ENCODE results near the gene CGB3.
"Not testable (repeated sequence)": the region's sequence is repeated elsewhere in the genome, so short reads cannot be mapped to it uniquely, and the experiment has no call there.

The CGB3 gene

GRCh38 chr19:49042666-49043065 is 18.5 kb upstream of the CGB3 start:
- in situ Hi-C loops (cut with MboI; ENCODE audit: low sequenced_read_pairs): not testable (repeated sequence)

GRCh38 chr19:49042177-49042576 is 18.0 kb upstream of the CGB3 start:
- in situ Hi-C loops (cut with MboI; ENCODE audit: low sequenced_read_pairs): no loop called here

DNA sequence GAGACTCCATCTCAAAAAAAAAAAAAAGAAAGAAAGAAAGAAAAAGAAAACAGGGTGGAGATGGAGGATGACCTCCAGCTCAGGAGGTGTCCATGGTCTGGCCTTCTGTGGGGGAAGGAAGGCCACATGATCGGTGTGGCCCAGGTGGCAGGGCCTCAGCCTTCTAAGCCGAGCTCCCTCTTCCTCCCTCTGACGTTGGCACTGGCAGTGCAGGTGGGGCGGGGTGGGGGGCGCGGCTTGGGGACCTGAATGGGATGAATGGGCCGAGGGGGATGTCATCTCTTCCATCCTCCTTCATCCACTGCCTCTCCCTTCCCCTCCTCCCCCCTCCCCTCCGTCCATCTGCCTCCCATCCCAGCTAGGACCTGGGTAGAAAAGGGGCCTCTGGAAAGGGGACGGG is 15.6 kb upstream of the CGB3 start:
- in situ Hi-C loops (cut with MboI; ENCODE audit: low sequenced_read_pairs): not testable (repeated sequence)

DNA sequence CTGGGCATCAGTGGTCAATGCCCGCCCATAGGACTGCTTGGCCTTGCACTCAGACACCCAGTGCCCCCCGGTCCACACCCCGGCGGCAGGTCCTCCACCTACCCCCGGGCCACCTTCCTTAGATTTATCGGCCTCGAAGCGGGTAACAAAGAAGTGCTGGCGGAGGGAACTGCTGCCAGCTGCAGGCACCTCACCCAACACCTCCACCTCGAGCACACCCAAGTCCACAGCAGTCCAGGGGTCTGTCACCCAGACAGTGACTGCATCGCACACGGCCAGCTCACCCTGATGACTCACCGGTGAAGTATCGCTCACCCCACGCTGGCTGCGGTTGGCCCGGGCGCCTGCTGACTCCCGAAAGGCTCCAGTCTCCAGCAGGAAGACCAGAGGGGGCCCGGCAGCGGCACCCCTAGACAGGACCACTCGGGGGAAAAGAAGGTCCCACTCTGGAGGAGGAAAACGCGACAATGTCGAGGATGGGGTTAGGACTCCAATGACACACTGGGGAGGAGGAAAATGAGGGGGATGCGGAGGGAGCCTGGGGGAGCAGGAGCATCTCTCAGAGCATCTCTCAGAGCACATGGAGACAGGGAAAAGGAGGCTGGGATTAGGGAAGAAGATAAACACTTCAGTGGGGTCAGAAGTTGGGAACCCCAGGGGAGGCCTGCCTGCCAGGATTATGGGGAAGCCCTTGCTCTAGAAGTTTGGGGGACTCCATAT is 14.6 kb upstream of the CGB3 start:
- in situ Hi-C loops (cut with MboI; ENCODE audit: low sequenced_read_pairs): not testable (repeated sequence)

- in situ Hi-C loops (cut with MboI; ENCODE audit: low sequenced_read_pairs): not testable (repeated sequence)
Measured at GRCh38 chr19:49038111-49038510, 14.0 kb upstream of the CGB3 start.

- in situ Hi-C loops (cut with MboI; ENCODE audit: low sequenced_read_pairs): not testable (repeated sequence)
Measured at GRCh38 chr19:49036815-49037214, 12.7 kb upstream of the CGB3 start, which contains the start of gene CGB1. TSS of gene CGB1 (minus strand) at chr19:49036895. CDS start at chr19:49036711, 184 bp downstream.

DNA sequence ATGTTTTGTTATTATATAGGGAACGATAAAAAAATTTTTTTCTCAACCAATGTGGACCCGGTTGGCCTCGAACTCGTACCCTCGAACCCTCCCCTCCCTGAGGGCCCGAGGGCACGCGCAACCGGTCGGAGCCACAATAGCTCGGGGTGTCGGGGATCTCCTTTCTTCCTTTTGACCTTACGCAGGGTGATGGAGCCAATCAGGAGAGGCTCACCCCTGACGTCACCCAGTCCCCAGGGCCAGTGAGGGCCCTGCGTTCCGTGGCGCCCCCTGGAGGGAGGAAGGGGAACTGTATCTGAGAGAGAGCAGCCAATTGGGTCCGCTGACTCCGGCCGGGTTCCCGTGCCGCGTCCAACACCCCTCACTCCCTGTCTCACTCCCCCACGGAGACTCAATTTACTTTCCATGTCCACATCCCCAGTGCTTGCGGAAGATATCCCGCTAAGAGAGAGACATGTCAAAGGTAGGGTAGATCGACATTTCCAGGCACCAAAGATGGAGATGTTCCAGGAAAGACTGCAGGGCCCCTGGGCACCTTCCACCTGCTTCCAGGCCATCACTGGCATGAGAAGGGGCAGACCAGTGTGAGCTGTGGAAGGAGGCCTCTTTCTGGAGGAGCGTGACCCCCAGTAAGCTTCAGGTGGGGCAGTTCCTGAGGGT is 7.6 kb upstream of the CGB3 start, which contains the start of gene CGB2:
TSS of gene CGB2 (plus strand) at position 249 of the 660 bp plus-strand sequence. CDS start at position 455, 206 bp downstream.
- in situ Hi-C loops (cut with MboI; ENCODE audit: low sequenced_read_pairs): not testable (repeated sequence)

DNA sequence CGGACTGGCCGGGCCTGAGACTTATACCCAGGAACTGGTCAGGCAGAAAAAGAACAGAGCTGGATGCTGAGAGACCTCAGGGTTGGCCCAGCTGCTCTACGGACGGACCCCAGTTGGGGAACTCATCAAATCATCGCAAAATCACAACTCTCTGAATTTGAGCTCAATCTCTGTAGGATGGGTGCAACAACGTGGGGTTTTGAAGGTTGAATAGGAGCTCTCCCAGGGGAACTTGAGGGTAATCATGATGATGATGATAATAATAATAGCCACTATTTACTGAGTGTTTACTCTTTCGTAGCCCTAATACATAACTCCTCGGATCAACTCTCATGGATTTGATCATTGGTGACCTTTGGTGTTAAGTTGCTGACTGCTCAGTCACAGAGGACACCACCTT is 6.2 kb upstream of the CGB3 start:
- in situ Hi-C loops (cut with MboI; ENCODE audit: low sequenced_read_pairs): not testable (repeated sequence)

GRCh38 chr19:49029749-49030148 is 5.6 kb upstream of the CGB3 start:
- in situ Hi-C loops (cut with MboI; ENCODE audit: low sequenced_read_pairs): not testable (repeated sequence)

GRCh38 chr19:49028686-49029085 is 4.6 kb upstream of the CGB3 start:
- in situ Hi-C loops (cut with MboI; ENCODE audit: low sequenced_read_pairs): not testable (repeated sequence)

DNA sequence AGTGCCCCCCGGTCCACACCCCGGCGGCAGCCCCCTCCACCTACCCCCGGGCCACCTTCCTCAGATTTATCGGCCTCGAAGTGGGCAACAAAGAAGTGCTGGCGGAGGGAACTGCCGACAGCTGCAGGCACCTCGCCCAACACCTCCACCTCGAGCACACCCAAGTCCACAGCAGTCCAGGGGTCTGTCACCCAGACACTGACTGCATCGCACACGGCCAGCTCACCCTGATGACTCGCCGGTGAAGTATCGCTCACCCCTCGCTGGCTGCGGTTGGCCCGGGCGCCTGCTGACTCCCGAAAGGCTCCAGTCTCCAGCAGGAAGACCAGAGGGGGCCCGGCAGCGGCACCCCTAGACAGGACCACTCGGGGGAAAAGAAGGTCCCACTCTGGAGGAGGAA is 1.5 kb upstream of the CGB3 start:
- in situ Hi-C loops (cut with MboI; ENCODE audit: low sequenced_read_pairs): not testable (repeated sequence)

GRCh38 chr19:49025088-49025487 is 955 bp upstream of the CGB3 start:
- in situ Hi-C loops (cut with MboI; ENCODE audit: low sequenced_read_pairs): not testable (repeated sequence)

GRCh38 chr19:49022116-49022515 is 2.0 kb downstream of the CGB3 start:
- in situ Hi-C loops (cut with MboI; ENCODE audit: low sequenced_read_pairs): no loop called here

- in situ Hi-C loops (cut with MboI; ENCODE audit: low sequenced_read_pairs): no loop called here
Measured at GRCh38 chr19:49020931-49021895, 2.9 kb downstream of the CGB3 start.

DNA sequence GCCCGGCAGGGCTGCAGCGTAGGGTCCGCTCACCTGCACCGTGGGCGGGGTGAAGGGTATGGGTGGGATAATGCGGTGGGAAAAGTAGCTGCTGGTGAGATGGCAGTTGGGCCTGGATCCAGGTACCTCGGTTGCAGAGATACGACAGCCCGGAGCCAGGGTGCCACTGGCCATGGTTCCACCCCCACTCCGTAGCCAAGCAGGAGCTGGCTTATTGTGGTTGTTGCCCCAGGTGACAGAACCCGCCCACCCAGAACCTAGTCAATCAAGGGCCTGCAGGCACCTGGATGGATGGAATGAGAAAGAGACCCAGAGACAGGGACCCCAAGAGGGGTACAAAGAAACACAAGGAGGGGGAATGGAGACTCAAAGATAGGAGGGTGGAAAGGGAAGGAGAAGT is 3.8 kb downstream of the CGB3 start:
- in situ Hi-C loops (cut with MboI; ENCODE audit: low sequenced_read_pairs): no loop called here

DNA sequence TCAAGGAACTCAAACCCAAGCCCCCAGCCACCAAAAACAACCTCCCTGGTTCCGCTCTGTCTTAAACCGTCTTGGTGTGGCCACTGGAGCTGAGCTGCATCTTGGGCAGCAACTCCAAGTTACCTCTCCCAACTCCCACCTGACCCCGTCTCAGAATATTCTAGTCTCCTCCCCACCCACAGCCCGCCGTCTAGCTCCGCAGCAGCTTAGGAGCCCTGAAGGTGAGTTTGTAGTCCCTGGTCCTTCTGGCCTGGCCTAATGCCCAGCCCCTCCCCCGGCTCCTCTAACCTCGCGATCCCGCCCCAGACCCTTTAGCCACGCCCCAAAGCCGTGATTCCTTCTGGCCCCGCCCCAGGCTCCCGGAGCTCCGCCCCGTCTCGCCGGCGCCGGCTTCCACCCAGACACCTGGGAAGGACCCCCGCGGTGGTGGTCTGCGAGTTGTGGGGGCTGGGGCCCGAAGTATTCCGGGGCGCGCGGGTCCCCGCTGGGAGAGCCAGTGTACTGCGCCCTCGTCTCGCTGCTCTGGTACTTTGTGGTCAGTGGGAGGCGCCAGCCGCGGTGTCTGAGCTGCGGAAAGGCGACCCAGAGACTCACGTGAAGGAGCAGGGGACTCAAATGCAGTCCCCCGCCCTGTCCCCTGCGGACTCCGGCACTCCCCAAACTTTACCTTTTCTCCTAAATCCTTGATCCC is 4.7 kb downstream of the CGB3 start:
- in situ Hi-C loops (cut with MboI; ENCODE audit: low sequenced_read_pairs): no loop called here

DNA sequence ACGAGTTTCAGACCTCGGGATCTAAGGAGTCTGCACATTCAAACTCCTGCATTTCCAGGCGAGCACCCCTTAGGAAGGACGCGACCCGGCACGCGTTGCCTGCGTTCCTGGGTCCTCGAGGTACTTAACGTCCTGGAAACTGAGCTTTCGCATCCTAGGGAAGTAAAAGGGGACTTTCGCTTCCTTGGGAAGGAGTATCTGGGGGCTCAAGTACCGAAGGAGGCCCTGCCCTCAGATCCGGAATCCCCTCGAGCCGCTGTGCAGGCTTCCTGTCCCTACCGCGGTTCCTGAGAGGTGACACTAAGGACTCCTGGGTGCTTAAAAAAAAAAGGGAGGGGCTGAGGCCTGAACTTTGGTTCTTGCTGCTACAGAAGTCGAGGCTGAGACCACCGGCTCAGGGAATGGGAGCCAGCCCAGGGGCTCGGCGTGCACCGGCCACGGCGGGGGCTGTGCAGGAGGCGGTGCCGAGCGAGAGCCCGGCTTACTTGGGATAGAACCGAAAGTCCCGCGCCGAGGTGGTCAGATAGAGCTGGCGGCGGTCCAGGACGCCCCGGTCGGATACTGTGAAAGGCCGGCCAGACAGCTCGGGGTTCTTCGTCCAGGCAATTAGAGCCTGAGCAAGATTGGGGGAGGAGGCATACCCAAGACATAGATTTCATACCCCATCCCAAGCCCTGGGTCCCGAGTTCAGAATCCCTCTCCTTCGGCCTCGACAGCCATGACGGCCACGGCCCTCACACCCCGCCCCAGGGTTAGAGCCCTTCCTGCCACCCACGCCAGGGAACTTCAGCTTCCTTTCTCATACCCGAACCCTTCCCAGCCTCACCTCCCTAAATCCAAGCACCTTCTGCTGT is 5.5 kb downstream of the CGB3 start:
- in situ Hi-C loops (cut with MboI; ENCODE audit: low sequenced_read_pairs): not testable (repeated sequence)

GRCh38 chr19:49017666-49018351 is 6.3 kb downstream of the CGB3 start:
- in situ Hi-C loops (cut with MboI; ENCODE audit: low sequenced_read_pairs): no loop called here

DNA sequence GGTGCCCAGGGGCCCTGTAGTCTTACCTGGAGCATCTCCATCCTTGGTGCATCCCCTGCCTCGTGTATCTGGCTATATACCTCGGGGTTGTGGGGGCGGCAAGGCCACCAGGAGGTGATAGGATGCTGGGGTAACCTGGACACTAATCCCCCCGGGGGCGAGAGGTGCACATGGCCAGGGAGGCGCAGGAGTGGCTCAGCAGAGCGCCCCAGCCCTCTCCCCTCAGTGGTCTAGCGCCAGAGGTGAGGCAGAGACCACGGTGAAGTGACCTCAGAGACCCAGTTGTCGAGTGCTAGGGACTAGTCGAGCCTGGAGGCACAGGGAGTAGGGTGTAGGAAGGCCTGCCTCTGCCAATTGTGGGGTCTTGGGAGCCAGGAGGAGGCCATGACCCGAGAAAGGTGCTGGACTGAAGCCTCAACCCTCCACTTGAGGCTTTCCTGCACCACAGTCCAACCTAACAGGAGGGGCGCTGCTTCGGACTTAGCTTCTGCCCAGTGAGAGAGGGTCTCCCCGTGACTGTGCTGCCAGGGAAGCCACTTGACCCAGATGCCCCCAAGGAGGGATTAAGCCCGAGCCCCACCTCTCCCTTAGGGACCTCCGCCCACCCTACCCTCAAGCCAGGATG is 7.0 kb downstream of the CGB3 start, which contains the start of gene LHB:
TSS of gene LHB (minus strand) at position 51 of the 625 bp plus-strand sequence. CDS start at position 41, 10 bp downstream.
- in situ Hi-C loops (cut with MboI; ENCODE audit: low sequenced_read_pairs): no loop called here
